Measurements from ENCODE around the gene ANKH.
"Not testable (repeated sequence)": the region's sequence is repeated elsewhere in the genome, so short reads cannot be mapped to it uniquely, and the experiment has no call there.

The ANKH gene

GRCh38 chr5:14824499-14824898, 47.1 kb downstream of the ANKH start:
- DNase-seq, result no peak

GRCh38 chr5:14821100-14821845, 50.3 kb downstream of the ANKH start:
- no peak for DNase-seq

DNA sequence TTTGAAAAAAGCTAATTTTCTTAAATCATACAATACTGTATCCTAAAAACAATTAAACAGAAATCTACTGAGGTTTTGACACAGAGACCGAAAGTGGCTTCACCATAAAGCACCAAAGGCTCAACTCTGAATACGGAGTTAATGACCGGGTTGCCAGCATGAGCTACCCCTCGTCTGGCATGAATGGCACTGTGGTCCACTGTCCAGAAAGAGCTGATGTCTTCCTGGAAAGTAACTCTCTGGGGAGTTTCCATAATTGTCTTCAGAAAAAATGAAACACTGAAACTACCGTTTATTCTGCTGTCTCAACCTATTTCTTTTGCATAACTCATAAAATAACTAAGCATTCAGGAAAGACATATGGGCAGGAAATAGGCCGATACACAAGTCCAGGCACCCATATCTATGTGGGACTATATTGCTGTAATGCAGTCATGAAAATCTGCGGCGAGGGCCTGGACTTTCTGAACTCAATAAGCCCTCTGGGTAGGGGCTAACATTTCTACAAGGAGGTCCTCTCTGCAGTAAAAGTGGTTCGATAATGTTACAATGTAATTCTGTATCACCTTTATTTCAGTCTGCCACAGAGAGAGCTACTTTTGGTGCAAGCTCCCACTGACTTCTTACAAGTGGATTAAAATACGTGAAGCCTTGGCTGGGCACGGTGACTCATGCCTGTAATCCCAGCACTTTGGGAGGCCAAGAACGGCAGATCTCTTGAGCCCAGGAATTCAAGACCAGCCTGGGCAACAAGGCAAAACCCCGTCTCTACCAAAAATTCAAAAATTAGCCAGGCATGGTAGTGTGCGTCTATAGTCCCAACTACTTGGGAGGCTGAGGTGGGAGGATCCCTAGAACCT, 52.4 kb downstream of the ANKH start:
- no peak for DNase-seq

DNA sequence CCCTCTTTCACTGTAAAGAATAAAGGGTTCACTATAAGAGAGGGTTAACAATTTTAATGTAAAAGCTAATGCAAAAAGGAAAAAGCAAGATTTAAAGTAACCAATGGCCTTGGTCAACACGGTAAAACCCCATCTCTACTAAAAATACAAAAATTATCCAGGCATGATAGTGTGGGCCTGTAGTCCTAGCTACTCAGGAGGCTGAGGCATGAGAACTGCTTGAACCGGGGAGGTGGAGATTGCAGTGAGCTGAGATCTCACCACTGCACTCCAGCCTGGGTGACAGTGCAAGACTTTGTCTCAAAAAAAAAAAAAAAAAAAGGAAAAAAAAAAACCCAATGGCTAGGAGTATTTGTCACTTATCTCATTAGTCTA, 53.8 kb downstream of the ANKH start:
- not testable (repeated sequence) for DNase-seq

DNA sequence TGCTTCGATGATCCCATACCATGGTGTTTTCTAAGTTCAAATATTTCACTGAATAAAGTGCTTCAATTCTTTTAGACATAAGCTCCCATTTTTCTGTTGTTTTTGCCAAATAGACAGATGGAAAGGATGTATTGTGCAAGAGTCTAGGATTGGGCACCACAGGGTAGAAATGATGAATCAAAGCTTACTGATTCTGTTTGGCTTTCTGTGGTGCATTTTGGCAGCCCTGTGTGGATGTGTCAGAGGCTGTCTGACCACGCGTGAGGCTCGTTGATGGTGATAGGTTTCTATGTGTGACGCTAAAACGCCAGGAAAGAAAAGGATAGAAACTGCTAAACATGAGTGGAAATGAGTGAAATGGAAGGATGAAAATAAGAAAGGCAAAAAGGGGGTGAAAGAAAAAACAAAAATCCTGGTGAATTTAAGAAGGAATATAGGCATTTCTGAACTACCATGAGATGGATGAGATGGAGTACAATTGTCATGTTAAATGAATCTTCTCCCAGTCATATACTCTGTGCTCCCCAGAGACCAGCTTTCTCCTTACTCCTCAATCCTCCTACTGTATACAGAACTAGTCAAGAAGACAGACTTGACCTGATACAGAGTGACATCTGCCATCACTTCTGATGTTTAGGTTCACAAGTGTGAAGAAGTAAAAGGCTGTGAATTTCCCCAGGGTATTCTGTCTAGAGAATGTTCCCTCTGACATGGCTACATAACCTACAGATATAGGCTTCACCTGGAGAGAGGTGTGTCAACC, 54.4 kb downstream of the ANKH start:
- DNase-seq, result no peak

DNA sequence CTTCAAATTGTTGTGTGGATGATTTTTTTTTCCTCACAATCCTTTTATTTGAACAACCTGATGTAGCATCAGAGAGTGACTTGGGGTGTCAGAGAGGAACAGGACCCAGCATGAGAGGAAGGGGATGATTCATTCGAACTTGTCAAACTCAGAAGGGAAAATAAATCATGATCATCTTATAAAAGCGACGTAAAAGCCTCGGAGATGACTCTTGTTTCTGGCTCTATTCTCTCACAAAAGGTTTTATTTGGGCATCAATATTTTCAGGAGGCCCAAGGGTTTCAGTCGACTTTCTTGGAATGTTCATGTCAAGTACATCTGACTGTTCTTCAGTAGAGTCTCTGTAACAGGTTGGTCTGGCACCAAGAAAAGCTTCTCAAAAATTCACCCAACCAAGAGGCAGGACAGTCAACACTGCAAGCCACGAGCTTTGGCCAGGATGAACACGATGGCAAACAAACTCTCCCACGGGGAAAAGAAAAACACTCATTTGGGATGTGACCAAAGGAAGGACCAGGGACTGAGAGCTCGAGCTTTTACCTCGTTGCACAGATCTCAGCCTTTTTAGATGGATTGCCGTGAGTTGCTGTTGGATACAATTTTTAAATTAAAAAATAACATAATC, 55.1 kb downstream of the ANKH start:
- no peak for DNase-seq

DNA sequence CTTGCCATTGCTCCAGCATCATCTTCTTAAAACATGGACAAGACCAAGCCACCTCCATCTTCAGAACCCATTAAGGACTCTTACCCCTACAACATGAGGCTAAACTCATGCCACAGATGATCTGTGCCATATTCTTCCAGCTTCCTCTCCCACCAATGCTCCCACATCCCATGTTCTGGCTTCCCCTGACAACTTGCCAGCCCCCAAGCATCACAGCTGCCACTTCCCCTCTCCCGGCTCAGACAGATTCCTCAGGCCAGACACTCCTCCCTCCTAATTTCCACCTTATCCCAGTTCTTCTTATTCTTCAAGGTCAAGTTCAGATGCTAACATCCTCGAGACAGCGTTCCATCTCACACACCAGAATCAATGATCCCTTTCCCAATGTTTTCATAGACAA, 57.8 kb downstream of the ANKH start:
- DNase-seq, result no peak

- DNase-seq, result no peak
These were observed 59.4 kb downstream of the ANKH start for GRCh38 chr5:14812166-14812565.

DNA sequence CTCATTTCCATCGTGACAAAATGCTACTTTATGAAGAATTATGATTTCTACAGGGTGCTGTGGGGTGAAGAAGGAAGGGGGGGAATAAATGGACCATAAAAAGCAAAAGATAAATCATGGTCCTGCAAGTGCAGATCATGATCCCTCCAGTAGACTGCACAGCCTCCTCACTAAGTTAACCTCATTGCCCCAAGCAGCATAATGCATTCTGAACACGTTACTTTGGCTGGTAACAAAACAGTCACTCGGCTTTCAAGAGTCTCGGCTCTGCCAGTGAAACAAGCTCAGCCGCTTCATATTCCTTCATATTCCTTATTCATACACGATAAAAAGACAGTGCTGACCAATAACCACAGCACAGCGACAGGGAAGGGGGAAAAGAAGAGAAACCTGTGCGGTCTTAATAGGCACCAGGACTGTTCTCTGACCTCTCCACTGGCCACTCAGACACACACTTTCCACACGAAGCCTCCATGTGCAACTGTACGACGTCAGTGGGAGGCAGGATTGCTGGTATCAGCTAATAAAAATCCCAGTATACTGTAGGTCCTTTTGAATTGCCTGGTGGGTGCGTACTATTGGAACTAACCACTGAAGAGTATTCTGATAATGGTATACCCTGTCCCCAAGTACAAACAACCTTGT, 60.5 kb downstream of the ANKH start:
- DNase-seq, result no peak

- DNase-seq, result no peak
These were observed 61.3 kb downstream of the ANKH start for GRCh38 chr5:14810282-14810681.

GRCh38 chr5:14809369-14810155, 62.0 kb downstream of the ANKH start:
- DNase-seq, result peak; percentile 24

- DNase-seq, result no peak
These were observed 64.1 kb downstream of the ANKH start for GRCh38 chr5:14807471-14807870.

- no peak for DNase-seq
These were observed 65.1 kb downstream of the ANKH start for GRCh38 chr5:14806456-14806855.

- DNase-seq, result no peak
These were observed 69.0 kb downstream of the ANKH start for GRCh38 chr5:14802541-14802940.

- no peak for DNase-seq
These were observed 69.8 kb downstream of the ANKH start for GRCh38 chr5:14801792-14802191.

- DNase-seq, result not testable (repeated sequence)
These were observed 74.2 kb downstream of the ANKH start for GRCh38 chr5:14797385-14797784.

DNA sequence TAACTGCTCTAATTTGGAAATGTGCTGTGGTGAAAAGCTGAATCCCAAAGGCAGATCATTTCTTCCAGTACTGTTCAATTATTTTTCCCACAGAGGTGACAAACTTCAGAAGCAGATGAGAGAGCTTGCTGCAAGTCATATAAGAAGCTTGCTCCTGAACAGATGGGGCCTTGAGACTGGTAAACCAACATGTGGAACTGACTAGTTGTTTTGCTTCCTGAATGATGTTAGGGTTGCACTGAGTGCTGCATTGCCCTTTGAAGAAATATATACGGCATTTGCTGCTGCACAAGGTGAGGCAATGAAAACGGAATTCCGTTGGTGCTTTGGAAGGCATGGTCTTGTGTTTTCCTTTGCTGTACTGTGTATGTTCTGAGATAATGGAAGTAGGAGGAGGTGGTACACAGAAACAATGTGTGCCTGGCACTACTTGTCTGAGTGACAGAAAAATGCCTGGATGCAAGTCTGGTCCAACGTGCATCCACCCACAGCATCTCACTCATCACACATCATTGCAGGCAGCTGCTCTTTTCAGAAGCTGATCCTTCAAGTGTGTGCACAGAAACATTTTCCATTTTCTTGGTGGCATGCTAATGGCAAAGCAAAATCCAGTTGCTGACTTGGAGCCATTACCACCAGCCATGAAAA, 76.9 kb downstream of the ANKH start:
- DNase-seq, result no peak

GRCh38 chr5:14793851-14794250, 77.7 kb downstream of the ANKH start:
- no peak for DNase-seq

DNA sequence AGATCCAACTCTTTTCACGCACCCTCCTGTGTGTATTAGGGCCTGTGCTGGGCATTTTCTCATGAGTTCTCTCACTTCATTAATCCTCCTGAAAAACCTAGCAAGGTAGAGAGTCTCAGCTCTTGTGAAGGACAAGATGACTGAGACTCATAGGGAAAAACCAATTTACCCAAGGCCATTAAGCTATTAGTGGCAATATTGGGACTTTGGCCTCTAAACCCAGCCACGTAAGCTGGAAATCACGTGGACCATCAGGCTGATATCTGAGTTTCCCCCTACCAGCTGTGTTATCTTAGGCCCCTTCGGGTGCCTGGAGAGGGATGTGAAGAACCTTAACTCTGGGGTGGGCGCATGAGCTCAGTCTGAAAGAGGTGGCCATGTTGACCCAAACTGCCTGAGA, 80.7 kb downstream of the ANKH start:
- no peak for DNase-seq

DNA sequence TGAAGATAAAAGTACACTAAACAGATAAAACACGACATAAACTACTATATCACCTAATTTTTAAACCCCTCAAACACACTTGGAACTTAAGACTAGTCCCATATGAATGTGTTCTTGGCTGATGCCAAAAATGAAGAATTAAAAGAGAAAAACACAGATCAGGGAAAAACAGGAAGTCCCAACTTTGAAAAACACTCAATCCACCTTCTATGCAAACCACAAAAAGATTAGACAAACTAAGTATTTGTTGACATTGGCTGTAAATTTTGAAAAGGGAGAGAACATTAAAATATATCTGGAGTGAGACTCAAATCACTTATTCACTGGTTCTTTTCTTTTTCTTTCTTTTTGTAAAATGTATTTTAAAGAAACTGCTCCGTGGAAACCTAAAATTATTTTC, 81.4 kb downstream of the ANKH start:
- no peak for DNase-seq
